ENCODE measurements around the gene PACSIN1. TPM values are rescaled to one million over a fixed set of nuclear protein-coding genes. Genes with fewer than 3 reads are reported as not detected.

PACSIN1 gene
- total and polyA plus RNA-seq, 2 of the 4 experiments (the other 2 are of a cell fraction), result 0.02 TPM; not detected in 1

- H3K9me3 ChIP-seq (ENCODE audit: control insufficient read depth, insufficient read depth, low read length), result peaks cover 4% of the 10 kb centered on the region
- H3K4ac ChIP-seq (ENCODE audit: low read depth, low read length), result no peak overlapping the region; the same call in 1 of the 2 replicates
- DNase-seq, result no peak
- in situ Hi-C loops (cut with MboI; ENCODE audit: low sequenced_read_pairs) (no loop called here), dilution Hi-C loops (cut with HindIII; ENCODE audit: low sequenced_read_pairs, unreplicated experiment) (no loop called here), intact Hi-C loops (cut with micrococcal nuclease) (no loop called here)
- H3K9ac ChIP-seq (ENCODE audit: low read depth, low read length), result no peak overlapping the region
- ChIA-PET CTCF (interaction anchor here (0.6 kb wide), 1 partner anchor 50 kb away, joined by 3 read pairs; no protein-coding TSS in a partner anchor), POLR2A (ENCODE audit: unreplicated experiment) (no interaction called here)
- H4K20me1 ChIP-seq (ENCODE audit: insufficient read depth, low read length), result no peaks in the 10 kb centered on the region
- no peak overlapping the region for H3K4me3 ChIP-seq (ENCODE audit: insufficient read depth, low read depth, low read length)
- H2BK15ac ChIP-seq (ENCODE audit: low read depth, low read length), result no peak overlapping the region
- no peak overlapping the region for H3K14ac ChIP-seq (replicated peaks; ENCODE audit: low read depth, low read length)
- H3K27me3 ChIP-seq (ENCODE audit: control insufficient read depth, insufficient read depth, low read length), result peaks cover 3% of the 10 kb centered on the region
- H3K4me1 ChIP-seq (ENCODE audit: control insufficient read depth, insufficient read depth, low read length), result peaks cover 8% of the 10 kb centered on the region; the same call in 1 of the 2 replicates
- no peak for ATAC-seq (ENCODE audit: low read depth)
- no peaks in the 10 kb centered on the region for H3K79me1 ChIP-seq (ENCODE audit: low read depth in 1 of 2, low read length in 2 of 2)
- H2BK120ac ChIP-seq (ENCODE audit: low read depth, low read length), result no peak overlapping the region
- H4K8ac ChIP-seq (ENCODE audit: low read depth in 2 of 2, low read length in 2 of 2), result no peak overlapping the region
- no CpG with 5 or more reads among the region's 7 CpGs for WGBS, 2 experiments (ENCODE audit: extremely low coverage in 2 of 2, insufficient read length in 1 of 2)
- no peak overlapping the region for H3K4me2 ChIP-seq (ENCODE audit: low read depth, low read length)
- H3K9me1 ChIP-seq (ENCODE audit: insufficient read depth, low read length), result no peaks in the 10 kb centered on the region; the same call in 1 of the 2 replicates
- no peaks in the 10 kb centered on the region for H3K36me3 ChIP-seq (ENCODE audit: control insufficient read depth, insufficient read depth, low read length)
- H2AK9ac ChIP-seq (replicated peaks; ENCODE audit: low read depth, low read length, poor library complexity), result no peak overlapping the region
- peak overlapping the region; percentile 43; the same call in 1 of the 2 replicates for H2BK20ac ChIP-seq (ENCODE audit: low read depth, low read length)
- H3K56ac ChIP-seq (ENCODE audit: extremely low read depth, insufficient read depth, low read length), result no peak overlapping the region
- H2AFZ ChIP-seq (replicated peaks; ENCODE audit: low read length, poor library complexity), result no peak overlapping the region
- TF ChIP-seq RAD21 (IDR thresholded peaks at IDR 0.05; ENCODE audit: low read length) (no peak), RCOR1 (IDR thresholded peaks at IDR 0.05; ENCODE audit: insufficient replicate concordance, low read length) (no peak), MXI1 (IDR thresholded peaks at IDR 0.05; ENCODE audit: borderline replicate concordance, low read depth, low read length) (no peak), USF2 (IDR thresholded peaks at IDR 0.05; ENCODE audit: low read depth, low read length) (no peak), MAFK (IDR thresholded peaks at IDR 0.05; ENCODE audit: low read depth, low read length) (no peak), BHLHE40 (IDR thresholded peaks at IDR 0.05; ENCODE audit: low read depth, low read length) (no peak), SMC3 (IDR thresholded peaks at IDR 0.05; ENCODE audit: low read depth, low read length) (no peak), NFE2L2 (IDR thresholded peaks at IDR 0.05; ENCODE audit: low read depth, low read length) (no peak), CHD1 (IDR thresholded peaks at IDR 0.05; ENCODE audit: low read depth, low read length) (no peak), ELK1 (IDR thresholded peaks at IDR 0.05; ENCODE audit: borderline replicate concordance, low read depth, low read length) (no peak), MAZ (IDR thresholded peaks at IDR 0.05; ENCODE audit: borderline replicate concordance, low read depth, low read length) (no peak), POLR2A (IDR thresholded peaks at IDR 0.05; ENCODE audit: low read depth, low read length) (no peak), CEBPB (IDR thresholded peaks at IDR 0.05; ENCODE audit: low read depth, low read length) (no peak), RFX5 (IDR thresholded peaks at IDR 0.05; ENCODE audit: low read depth, low read length) (no peak), CTCF (conservative IDR thresholded peaks at IDR 0.05; ENCODE audit: low read depth, low read length) (no peak), FOS (IDR thresholded peaks at IDR 0.05; ENCODE audit: low read depth, low read length) (no peak)
- H3K18ac ChIP-seq (ENCODE audit: low read depth, low read length), result no peak overlapping the region
- no peak overlapping the region for H3K23ac ChIP-seq (ENCODE audit: low read depth, low read length)
- no peak overlapping the region for H4K91ac ChIP-seq (ENCODE audit: insufficient read depth, low read depth, low read length)
- no peak overlapping the region for H2AK5ac ChIP-seq (ENCODE audit: low read depth, low read length)
- H2BK5ac ChIP-seq (ENCODE audit: low read depth, low read length, poor library complexity, severe bottlenecking), result no peak overlapping the region
- no peak overlapping the region for H3K27ac ChIP-seq (ENCODE audit: insufficient read depth, low read length)
- no TSS peak for BruUV-seq (replicated peaks)
- H4K5ac ChIP-seq (ENCODE audit: low read depth, low read length), result no peak overlapping the region
Measured at GRCh38 chr6:34475767-34476328, 10.0 kb downstream of the PACSIN1 start.
